ENCODE data around the gene FAF1. TPM values are rescaled to one million over a fixed set of nuclear protein-coding genes. Genes with fewer than 3 reads are reported as not detected.
"Not testable (repeated sequence)": the region's sequence is repeated elsewhere in the genome, so short reads cannot be mapped to it uniquely, and the experiment has no call there.

The FAF1 gene
- total RNA-seq, 1 experiment from 2014 or later, result 78.7 TPM

DNA sequence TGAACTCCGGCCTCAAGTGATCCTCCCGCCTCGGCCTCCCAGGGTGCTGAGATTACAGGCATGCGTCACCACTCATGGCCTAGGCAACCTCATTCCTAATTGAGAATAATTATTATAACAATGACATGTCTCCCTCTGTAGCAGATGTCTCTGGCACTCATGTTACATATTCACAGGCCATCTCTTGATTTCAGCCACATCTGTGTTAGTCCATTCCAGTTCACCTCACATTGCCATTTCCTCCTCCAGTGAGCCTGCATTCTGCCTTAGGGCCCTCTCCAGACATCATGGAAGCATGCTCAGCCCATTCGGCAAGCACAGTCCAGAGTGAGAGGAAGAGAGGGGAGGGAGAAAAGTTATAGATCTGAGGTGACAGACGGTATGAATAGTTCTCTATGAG, 42.4 kb upstream of the FAF1 start:
- Mint-ChIP-seq H3K9me3 (ENCODE audit: unreplicated experiment) (no peaks in the 10 kb centered on the region), H3K36me3 (ENCODE audit: insufficient read depth, unreplicated experiment) (no peaks in the 10 kb centered on the region), H3K27ac (ENCODE audit: unreplicated experiment) (no peak overlapping the region), H3K4me3 (ENCODE audit: unreplicated experiment) (no peak overlapping the region), H3K27me3 (ENCODE audit: insufficient read depth, unreplicated experiment) (peaks cover 10% of the 10 kb centered on the region), H3K4me1 (ENCODE audit: low read depth, unreplicated experiment) (no peaks in the 10 kb centered on the region)
- CTCF ChIA-PET, result no interaction called here
- no peaks in the 10 kb centered on the region for H3K27me3 ChIP-seq (replicated peaks; ENCODE audit: control insufficient read depth, insufficient read depth, low read length)
- TF ChIP-seq, protein P1, sequence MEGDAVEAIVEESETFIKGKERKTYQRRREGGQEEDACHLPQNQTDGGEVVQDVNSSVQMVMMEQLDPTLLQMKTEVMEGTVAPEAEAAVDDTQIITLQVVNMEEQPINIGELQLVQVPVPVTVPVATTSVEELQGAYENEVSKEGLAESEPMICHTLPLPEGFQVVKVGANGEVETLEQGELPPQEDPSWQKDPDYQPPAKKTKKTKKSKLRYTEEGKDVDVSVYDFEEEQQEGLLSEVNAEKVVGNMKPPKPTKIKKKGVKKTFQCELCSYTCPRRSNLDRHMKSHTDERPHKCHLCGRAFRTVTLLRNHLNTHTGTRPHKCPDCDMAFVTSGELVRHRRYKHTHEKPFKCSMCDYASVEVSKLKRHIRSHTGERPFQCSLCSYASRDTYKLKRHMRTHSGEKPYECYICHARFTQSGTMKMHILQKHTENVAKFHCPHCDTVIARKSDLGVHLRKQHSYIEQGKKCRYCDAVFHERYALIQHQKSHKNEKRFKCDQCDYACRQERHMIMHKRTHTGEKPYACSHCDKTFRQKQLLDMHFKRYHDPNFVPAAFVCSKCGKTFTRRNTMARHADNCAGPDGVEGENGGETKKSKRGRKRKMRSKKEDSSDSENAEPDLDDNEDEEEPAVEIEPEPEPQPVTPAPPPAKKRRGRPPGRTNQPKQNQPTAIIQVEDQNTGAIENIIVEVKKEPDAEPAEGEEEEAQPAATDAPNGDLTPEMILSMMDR (IDR thresholded peaks at IDR 0.05; ENCODE audit: insufficient read depth in 1 of 2, low read depth in 1 of 2, low read length in 1 of 2, severe bottlenecking in 1 of 2, unreplicated experiment in 1 of 2), result no peak
- POLR2A ChIA-PET, result no interaction called here
- no peak overlapping the region for H3K4me3 ChIP-seq (ENCODE audit: low read depth, low read length)
- no TSS peak for BruUV-seq (replicated peaks)
- intact Hi-C loops (cut with micrococcal nuclease; ENCODE audit: unreplicated experiment), result no loop called here
- no peaks in the 10 kb centered on the region for H3K4me1 ChIP-seq
- no peak for DNase-seq
- H3K36me3 ChIP-seq (ENCODE audit: control insufficient read depth, insufficient read depth, low read length), result no peaks in the 10 kb centered on the region
- no peaks in the 10 kb centered on the region for H3K9me3 ChIP-seq

DNA sequence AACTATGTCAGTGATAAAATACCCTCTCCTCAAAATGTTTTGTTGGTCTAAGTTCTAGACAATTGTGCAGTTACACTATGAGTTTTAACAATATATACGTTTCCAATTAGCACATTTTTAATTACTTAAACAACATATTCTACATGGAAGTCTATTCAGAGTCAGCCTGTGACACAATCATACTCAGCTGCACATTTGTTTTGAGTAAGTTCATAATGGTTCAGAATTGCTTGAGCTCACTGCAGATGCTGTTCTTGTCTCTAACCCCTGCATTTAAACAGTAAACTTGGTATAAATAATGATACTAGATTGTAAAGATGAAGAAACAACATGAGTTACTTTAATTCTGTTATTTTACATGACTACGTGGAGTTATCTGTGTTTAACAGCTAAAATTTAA, 40.6 kb upstream of the FAF1 start:
- ChIA-PET POLR2A (no interaction called here), CTCF (no interaction called here)
- Histone ChIP-seq H3K4me3 (ENCODE audit: low read depth, low read length) (no peak overlapping the region), H3K36me3 (ENCODE audit: control insufficient read depth, insufficient read depth, low read length) (no peaks in the 10 kb centered on the region), H3K4me1 (no peaks in the 10 kb centered on the region), H3K27me3 (replicated peaks; ENCODE audit: control insufficient read depth, insufficient read depth, low read length) (no peaks in the 10 kb centered on the region), H3K9me3 (no peaks in the 10 kb centered on the region)
- H3K36me3 Mint-ChIP-seq (ENCODE audit: insufficient read depth, unreplicated experiment), result no peaks in the 10 kb centered on the region
- TF ChIP-seq, protein P1 (IDR thresholded peaks at IDR 0.05; ENCODE audit: insufficient read depth in 1 of 2, low read depth in 1 of 2, low read length in 1 of 2, severe bottlenecking in 1 of 2, unreplicated experiment in 1 of 2), result no peak
- no peak for DNase-seq
- intact Hi-C loops (cut with micrococcal nuclease; ENCODE audit: unreplicated experiment), result no loop called here
- no peak overlapping the region for H3K4me3 Mint-ChIP-seq (ENCODE audit: unreplicated experiment)
- no peaks in the 10 kb centered on the region for H3K4me1 Mint-ChIP-seq (ENCODE audit: low read depth, unreplicated experiment)
- H3K27ac Mint-ChIP-seq (ENCODE audit: unreplicated experiment), result no peak overlapping the region
- peaks cover 4% of the 10 kb centered on the region for H3K27me3 Mint-ChIP-seq (ENCODE audit: insufficient read depth, unreplicated experiment)
- no peaks in the 10 kb centered on the region for H3K9me3 Mint-ChIP-seq (ENCODE audit: unreplicated experiment)
- BruUV-seq (replicated peaks), result no TSS peak

DNA sequence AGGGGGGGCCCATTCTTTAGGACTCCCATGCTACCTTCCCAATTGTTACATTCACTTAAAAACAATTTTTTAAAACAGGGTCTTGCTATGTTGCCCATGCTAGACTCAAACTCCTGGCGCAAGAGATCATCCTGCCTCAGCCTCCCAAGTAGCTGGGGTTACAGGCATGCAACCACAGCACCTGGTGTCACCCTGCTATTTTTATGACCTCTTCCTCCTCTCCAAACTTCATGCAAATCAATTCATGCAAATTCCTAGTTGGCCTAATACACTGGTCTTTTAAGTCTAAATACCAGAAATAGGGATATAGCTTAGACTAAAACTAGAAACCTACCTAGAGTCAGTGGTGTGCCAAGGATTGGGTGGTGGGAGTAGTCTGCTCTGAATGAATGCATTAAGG, 40.1 kb upstream of the FAF1 start:
- no peak overlapping the region for H3K4me3 ChIP-seq (ENCODE audit: low read depth, low read length)
- no peaks in the 10 kb centered on the region for H3K4me1 Mint-ChIP-seq (ENCODE audit: low read depth, unreplicated experiment)
- intact Hi-C loops (cut with micrococcal nuclease; ENCODE audit: unreplicated experiment), result no loop called here
- H3K36me3 Mint-ChIP-seq (ENCODE audit: insufficient read depth, unreplicated experiment), result no peaks in the 10 kb centered on the region
- H3K9me3 Mint-ChIP-seq (ENCODE audit: unreplicated experiment), result no peaks in the 10 kb centered on the region
- BruUV-seq (replicated peaks), result no TSS peak
- H3K9me3 ChIP-seq, result no peaks in the 10 kb centered on the region
- no peaks in the 10 kb centered on the region for H3K36me3 ChIP-seq (ENCODE audit: control insufficient read depth, insufficient read depth, low read length)
- H3K27me3 ChIP-seq (replicated peaks; ENCODE audit: control insufficient read depth, insufficient read depth, low read length), result no peaks in the 10 kb centered on the region
- TF ChIP-seq, protein P1 (IDR thresholded peaks at IDR 0.05; ENCODE audit: insufficient read depth in 1 of 2, low read depth in 1 of 2, low read length in 1 of 2, severe bottlenecking in 1 of 2, unreplicated experiment in 1 of 2), result no peak
- no peaks in the 10 kb centered on the region for H3K4me1 ChIP-seq
- peaks cover 4% of the 10 kb centered on the region for H3K27me3 Mint-ChIP-seq (ENCODE audit: insufficient read depth, unreplicated experiment)
- no peak for DNase-seq
- no peak overlapping the region for H3K4me3 Mint-ChIP-seq (ENCODE audit: unreplicated experiment)
- POLR2A ChIA-PET, result no interaction called here
- CTCF ChIA-PET, result no interaction called here
- no peak overlapping the region for H3K27ac Mint-ChIP-seq (ENCODE audit: unreplicated experiment)

DNA sequence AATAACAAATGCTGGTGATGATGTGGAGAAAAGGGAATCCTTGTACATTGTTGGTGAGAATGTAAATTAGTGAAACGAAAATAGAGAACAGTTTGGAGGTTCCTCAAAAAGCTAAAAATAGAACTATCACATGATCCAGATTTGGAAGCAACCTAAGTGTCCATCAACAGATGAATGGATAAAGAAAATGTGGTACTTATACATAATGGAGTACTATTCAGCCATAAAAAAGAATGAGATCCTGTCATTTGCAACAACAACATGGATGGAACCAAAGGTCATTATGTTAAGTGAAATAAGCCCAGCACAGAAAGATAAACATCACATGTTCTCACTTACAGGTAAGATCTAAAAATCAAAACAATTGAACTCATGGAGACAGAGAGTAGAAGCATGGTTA, 39.3 kb upstream of the FAF1 start:
- DNase-seq; CTCF ChIA-PET; H3K9me3 ChIP-seq; H3K27me3 Mint-ChIP-seq (ENCODE audit: insufficient read depth, unreplicated experiment); H3K27ac Mint-ChIP-seq (ENCODE audit: unreplicated experiment); H3K36me3 Mint-ChIP-seq (ENCODE audit: insufficient read depth, unreplicated experiment); H3K4me3 ChIP-seq (ENCODE audit: low read depth, low read length); POLR2A ChIA-PET; H3K36me3 ChIP-seq (ENCODE audit: control insufficient read depth, insufficient read depth, low read length); H3K9me3 Mint-ChIP-seq (ENCODE audit: unreplicated experiment); H3K4me3 Mint-ChIP-seq (ENCODE audit: unreplicated experiment); H3K4me1 ChIP-seq; intact Hi-C loops (cut with micrococcal nuclease; ENCODE audit: unreplicated experiment); BruUV-seq (replicated peaks); H3K4me1 Mint-ChIP-seq (ENCODE audit: low read depth, unreplicated experiment); H3K27me3 ChIP-seq (replicated peaks; ENCODE audit: control insufficient read depth, insufficient read depth, low read length): not testable (repeated sequence)
